ENCODE results near the gene FMNL1.
"Not testable (repeated sequence)": the region's sequence is repeated elsewhere in the genome, so short reads cannot be mapped to it uniquely, and the experiment has no call there.

The FMNL1 gene

DNA sequence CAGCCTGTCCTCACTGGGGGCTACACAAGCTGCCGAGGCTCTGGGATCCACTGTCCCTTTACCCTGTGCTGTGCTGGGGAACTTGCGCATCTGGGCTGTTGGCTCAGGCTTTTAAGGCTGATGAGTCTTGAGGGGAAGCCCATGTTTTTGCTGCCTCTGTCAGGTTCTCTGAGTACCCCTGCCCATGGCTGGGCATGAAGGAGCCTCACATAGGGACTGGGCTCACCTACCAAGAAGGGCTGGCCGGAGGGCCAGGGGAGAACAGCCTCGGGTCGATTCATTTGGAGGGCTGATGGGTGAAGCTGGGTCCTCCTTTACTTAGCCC lies 14.6 kb downstream of the FMNL1 start:
- DNase-seq, result no peak

DNA sequence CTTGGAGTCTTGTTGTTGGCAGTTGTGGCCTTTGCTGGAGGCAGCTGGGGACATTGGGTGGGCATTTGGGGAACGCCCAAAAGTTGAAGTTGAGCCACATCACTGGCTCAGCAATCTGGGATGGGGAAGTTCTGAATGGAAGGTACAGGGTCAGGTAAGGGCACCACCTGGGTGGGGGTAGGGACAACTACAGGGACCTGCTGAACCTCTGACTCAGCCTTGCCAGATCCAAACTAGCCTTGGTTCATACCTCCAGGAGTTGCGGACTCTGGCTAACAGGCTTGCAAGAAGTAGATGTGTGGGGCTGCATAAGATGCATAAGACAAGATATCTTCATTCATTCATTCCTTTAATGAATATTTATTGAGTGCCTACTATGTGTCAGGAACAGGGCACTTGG lies 16.0 kb downstream of the FMNL1 start:
- DNase-seq, result no peak

DNA sequence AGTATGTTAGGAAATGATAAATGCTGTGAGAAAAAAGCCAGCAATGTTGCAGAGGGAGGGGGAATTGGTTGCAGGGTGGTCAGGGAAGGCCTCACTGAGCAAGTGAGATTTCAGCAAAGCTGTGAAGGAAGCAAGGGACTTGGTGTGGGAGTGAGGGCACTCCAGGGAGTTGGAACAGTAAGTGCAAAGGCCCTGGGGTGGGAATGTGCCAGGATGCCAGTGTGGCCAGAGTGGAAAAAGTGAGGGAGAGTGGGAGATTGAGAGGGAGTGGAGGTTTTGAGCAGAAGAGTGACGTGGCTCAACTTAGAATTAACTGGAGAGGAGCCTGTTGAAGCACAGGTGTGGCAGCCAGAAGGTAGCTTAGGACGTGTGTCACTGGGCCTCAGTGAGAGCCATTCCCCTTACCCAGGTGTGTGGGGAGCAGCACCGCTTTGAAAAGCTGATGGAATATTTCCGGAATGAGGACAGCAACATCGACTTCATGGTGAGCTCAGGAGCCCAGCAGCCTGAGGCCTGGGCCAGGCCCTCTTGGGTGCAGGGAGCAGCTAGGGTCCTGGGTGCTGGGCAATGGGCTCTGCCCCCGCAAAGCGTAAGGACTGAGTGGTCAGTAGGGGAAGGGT lies 16.6 kb downstream of the FMNL1 start:
- no peak for DNase-seq

DNA sequence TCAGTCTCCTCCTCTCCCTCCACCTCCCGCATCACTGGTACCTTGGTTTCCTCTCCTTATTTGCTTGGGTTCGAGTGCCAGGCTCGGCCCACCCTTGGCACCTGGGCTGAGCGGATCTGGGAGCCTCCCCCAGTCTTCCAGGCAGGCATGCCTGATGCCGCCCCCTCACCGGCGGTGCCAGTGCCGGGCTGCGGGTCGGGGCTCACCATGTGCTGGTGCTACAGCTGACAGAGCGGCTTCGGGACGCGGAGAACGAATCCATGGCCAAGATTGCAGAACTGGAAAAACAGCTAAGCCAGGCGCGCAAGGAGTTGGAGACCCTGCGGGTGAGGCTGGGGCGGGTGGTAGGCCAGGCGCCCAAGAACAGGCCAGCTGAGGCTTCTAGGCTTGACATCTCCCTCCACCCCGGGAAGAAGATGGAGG lies 19.2 kb downstream of the FMNL1 start:
- DNase-seq, result no peak

DNA sequence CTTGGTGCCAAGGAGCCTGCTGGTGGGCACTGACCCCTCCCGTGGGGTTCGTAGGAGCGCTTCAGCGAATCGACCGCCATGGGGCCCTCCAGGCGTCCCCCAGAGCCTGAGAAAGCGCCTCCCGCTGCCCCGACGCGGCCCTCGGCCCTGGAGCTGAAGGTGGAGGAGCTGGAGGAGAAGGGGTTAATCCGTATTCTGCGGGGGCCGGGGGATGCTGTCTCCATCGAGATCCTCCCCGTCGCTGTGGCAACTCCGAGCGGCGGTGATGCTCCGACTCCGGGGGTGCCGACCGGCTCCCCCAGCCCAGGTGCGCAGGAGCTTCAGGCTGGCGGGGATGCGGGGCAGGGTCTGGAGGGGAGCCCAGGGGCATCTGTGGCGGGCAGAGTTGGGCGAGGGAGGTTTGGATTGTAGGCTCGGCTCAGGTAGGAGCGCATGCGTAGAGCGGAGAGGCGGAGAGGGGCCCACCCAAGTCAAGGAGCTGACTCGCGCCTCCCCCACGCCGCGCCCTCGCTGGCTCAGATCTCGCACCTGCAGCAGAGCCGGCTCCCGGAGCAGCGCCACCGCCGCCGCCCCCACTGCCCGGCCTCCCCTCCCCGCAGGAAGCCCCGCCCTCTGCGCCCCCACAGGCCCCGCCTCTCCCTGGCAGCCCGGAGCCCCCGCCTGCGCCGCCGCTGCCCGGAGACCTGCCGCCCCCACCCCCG lies 19.8 kb downstream of the FMNL1 start:
- DNase-seq, result no peak

DNA sequence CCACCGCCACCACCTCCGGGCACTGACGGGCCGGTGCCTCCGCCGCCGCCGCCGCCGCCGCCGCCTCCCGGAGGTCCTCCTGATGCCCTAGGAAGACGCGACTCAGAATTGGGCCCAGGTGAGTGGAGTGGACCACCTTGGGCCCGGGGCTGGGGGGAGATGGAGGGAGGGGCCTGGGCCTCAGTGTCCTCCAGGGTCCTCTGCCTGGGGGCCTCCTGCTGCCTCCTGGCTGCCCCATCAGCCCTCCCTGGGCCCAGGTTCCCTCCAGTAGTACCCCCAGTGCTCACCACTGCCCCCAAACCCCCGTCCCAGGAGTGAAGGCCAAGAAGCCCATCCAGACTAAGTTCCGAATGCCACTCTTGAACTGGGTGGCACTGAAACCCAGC lies 20.3 kb downstream of the FMNL1 start:
- no peak for DNase-seq

DNA sequence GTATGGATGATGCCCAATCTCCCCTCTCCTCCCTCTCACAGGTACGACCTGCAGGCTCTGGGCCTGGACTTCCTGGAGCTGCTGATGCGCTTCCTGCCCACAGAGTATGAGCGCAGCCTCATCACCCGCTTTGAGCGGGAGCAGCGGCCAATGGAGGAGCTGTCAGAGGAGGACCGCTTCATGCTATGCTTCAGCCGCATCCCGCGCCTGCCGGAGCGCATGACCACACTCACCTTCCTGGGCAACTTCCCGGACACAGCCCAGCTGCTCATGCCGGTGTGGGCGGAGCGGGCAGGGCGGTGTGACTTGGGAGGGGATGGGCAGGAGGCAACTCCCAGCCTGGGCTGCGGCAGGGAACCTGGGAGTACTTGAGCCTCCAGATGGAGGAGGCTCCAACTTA lies 22.1 kb downstream of the FMNL1 start:
- no peak for DNase-seq

DNA sequence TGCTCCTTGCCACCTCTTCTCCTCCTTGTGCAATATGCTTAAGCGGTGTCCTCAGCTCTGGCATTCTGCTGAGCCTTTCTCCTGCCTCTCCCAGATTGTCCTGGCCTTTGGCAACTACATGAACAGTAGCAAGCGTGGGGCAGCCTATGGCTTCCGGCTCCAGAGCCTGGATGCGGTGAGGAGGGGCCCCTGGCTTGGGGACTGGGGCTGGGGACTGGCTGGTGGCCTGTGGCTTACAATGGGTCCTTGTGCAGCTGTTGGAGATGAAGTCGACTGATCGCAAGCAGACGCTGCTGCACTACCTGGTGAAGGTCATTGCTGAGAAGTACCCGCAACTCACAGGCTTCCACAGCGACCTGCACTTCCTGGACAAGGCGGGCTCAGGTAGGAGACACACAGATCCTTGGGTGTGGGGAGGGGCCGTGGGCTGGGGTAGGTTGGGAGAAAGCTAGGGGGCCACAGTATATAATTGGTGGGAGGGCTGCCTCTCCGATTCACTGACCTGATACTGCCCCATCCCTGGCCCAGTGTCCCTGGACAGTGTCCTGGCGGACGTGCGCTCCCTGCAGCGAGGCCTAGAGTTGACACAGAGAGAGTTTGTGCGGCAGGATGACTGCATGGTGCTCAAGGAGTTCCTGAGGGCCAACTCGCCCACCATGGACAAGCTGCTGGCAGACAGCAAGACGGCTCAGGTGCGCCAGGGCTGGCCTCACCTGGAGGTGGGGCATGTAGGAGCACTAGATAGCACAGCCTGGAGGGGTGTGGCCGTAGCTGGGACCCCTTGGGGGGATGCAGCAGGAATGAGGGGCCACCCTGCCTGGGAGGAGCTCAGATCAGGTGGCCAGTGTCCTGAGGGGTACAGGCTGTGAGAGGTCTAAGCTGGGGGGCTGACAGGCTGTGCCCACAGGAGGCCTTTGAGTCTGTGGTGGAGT lies 23.3 kb downstream of the FMNL1 start:
- no peak for DNase-seq

DNA sequence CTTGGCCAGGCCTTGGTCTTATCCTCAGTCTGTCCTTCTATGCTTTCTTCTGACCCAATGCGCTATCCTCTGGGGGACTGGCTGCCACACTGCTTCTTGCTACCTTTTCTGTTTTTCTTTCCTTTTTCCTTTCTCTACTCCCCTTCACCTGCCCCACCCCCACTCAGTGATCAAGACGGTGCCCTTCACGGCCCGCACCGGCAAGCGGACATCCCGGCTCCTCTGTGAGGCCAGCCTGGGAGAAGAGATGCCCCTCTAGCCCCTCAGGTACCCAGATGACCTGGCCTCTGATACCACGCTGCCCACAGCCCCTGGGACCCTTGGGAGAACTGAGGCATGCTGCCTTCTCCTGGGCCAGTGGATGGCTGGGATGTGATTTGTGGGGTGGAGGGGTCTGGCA lies 24.7 kb downstream of the FMNL1 start:
- DNase-seq, result no peak

DNA sequence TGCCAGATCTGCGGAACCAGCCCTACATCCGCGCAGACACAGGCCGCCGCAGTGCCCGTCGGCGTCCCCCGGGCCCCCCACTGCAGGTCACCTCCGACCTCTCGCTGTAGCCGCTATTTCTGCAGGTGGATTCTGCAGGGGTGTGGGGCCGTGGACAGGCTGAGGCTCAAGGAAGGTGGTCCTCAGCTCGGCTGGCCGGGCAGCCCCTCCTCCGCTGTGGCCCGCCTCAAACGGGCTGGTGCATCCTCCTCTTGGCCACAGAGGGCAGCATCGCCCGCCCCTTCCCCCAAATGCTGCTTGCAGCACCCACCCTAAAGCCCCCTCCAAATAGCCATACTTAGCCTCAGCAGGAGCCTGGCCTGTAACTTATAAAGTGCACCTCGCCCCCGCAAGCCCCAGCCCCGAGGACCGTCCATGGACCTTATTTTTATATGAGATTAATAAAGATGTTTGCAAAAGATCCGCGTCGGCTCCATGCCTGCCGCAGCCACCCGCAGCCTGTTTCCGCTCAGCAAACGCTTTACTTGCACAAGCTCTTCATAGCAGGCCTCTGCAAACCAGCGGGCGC lies 25.3 kb downstream of the FMNL1 start:
- DNase-seq, result peak; percentile 53

DNA sequence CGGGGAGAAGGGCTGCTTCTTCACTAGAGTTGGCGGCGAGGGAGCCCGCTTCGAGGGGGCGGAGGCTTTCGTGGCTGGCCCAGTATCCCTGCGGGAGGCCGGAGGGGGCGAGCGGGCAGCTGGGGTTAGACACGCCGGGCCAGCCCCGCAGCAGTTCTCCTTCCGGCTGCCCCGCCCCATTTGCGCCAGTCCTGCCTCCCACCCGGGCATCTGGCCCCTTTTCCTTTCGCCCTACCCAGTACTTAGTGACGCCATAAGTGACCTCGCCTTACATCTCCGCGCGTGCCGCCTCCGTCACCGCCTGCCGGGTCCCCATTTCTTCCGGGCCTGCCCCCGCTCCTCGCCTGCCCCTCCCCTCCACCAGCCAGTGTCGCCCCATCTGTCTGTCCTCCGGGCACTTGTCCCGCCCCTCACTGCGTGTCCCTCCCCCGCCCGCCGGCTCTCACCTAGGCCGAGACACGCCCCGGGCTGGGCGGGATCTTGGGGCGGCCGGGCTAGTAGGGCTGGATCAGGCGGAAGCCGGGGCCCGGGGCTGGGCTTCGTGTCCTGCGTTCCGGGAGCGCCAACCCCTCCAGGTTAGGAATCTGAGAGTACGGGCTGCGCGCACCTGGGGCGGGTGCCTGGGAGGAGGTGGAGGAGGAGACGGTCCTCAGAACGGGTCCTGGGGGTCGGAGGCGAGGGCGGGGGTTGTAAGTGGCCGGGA lies 25.9 kb downstream of the FMNL1 start:
- peak; percentile 76 for DNase-seq

DNA sequence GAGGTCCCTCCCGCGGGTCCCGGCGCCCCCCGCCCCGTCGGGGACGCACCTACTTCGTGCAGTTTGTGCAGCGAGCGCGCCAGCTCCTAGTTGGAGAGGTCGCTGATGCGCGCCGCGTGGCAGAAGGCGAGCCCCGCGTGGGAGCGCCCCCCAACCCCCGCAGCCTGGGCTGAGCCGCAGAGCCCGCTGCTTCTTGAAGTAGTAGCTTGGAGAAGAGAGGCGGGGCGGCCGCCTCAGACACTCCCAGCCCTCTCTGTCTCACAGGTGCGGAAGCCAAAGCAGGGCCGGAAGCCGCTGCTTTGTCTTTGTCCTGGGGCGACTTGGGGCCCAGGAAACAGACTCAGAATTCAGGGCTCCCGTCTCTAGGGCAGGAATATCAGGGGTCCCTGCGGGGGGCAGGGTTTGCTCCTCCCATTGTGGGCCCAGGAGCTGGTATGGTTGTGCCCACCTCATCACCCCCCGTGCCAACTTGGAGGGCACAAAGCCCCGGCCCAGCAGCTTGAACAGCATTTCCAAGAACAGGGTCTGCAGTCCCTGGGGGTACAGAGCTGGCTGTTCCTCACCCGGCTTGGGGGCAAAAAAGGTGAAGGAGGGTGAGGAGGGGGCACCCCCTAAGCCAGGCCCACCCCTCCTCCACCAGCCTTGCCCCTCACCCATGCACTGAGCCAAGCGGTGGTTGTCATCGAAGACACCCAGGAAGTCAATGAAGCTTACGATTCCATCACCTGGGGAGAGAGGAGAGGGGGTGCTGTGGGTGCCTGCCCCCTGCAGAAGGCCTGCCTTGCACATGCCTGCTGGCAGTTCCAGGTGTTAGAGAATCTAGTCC lies 26.7 kb downstream of the FMNL1 start:
- DNase-seq, result no peak

DNA sequence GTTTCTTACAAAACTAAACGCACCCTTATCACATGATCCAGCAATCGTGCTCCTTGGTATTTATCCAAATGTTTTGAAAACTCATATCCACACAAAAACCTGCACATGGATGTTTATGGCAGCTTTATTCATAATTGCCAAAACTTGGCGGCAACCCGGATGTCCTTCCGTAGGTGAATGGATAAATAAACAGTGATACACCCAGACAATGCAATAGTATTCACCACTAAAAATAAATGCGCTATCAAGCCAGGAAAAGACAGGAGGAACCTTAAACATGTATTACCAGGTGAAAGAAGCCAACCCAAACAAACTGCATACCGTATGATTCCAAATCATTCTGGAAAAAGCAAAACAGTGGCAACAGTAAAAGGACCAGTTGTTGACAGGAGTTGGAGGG lies 30.2 kb downstream of the FMNL1 start:
- DNase-seq, result no peak

DNA sequence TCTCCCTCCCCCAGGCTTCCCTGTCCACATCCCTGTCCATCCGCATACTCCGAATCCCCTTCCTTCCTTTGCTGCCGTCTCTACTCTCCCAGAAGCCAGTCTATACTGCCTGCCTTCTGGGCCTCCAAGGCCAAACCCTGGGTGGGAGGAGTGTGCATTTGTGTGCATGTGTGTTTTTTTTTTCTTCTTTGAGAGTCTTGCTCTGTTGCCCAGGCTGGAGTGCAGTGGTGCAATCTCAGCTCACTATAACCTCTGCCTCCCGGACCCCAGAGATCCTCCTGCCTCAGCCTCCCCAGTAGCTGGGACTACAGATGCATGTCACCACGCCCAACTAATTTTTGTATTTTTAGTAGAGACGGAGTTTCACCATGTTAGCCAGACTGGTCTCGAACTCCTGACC lies 31.6 kb downstream of the FMNL1 start:
- not testable (repeated sequence) for DNase-seq

DNA sequence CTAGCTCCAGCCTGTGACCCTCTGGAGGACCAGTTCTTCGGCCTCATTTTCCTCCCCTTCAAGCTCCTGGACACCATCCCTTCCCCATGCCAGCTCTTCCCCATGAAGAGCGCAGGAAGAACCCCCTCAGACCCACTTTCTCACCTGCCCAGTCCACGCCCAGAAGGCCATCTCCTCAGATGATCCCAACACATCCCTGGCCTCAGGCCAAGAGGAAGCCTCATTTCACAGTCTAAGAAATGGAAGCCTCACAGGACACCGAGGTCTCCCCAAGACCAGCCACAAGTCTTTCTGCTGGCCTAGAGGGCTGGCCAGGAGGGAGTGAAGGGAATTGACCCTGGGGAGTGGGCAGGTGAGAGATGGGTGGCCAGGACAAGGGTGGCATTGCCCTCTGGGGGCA lies 32.2 kb downstream of the FMNL1 start:
- no peak for DNase-seq

DNA sequence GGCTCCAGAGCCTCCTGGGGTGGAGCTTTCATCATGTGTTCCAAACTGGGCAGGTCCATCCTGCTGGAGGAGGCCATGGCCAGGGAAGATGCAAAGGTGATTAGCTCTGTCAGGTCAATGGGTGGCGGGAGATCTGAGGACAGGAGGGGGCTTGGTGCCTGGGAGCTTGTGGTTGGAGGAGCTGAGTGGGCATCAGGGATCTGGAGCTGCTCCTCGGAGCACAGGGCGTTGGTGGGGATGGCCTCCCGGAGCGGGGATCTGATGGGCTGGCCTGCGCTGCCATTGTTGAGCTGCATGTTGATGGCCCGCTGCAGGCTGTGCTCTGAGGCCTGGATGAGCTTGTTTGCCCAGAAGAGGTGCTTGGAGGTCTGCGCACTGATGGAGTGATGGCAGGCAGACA lies 33.7 kb downstream of the FMNL1 start:
- DNase-seq, result no peak

DNA sequence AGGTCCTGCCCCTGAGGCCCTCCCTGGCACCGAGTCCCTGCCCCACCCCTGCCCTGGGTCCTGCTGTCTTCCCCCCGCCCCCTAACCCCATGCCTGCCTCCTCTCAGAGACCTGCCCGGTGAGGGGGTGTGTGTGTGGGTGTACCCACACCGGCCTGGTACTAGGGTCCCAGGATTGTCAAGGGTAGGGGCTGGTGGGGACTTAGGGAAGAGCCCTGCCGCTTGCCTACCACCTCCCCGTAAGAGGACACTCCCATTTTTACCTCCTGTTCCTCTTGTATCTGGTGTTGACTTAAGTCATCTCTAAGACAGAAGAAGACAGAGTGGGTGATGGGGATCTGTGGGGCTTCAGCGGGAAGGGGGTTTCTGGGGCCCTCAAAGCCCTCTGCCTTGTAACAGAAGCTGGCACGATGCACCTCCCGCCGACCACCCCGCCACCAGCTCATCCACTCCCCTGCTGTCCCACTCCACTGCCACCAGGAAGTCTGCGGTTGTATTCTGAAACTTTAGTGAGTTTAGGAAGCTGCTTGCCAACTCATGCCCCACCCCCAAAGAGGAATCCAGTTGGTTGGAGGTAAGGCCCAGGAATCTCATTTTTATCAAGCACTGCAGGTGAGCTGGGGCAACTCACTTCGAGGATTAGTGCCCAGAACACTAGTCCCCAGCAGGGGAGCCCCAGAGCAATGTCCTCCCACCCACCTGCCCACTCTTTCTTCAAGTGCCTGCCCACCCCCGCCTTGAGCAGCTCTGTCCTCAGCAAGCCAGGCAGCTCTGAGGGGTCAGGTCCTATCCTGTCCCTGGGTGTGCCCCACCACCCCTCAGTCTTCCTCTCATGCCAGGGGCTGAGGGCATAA lies 34.7 kb downstream of the FMNL1 start:
- DNase-seq, result no peak

DNA sequence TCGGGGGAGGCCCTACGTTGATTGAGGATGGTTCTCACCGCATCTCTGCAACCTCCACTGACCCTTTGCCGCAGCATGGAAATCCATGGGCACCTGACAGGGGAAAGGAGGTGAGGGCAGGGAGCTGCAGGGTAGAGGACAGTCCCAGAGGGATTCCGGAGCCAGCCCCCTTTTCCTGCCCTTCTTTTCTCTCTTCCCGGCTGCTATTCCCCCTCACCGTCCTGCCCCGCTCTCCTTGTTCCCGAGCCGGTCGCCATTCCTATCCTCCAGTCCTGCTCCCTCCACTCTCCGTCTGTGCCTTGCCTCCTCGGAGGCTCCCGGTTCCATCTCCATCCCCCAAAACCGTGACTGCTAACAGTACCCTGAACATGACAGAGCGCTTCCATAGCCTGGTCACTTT lies 35.4 kb downstream of the FMNL1 start:
- no peak for DNase-seq

DNA sequence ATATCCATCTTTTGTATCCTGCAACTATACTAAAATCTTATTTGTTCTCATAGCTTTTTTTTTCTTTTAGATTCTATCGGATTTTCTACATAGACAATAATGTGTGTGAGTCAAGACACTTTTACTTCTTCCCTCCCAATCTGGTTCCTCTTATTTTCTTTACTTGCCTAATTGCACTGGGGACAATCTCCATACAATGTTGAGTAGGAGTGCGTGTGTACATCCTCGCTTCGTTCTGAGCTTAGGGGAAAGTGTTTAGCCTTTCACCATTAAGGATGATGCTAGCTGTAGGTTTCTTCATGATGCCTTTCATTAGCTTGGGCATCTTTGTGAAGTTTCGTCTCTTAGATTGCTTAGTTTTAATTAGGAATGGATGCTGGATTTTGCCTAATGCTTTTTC lies 37.3 kb downstream of the FMNL1 start:
- DNase-seq, result no peak

DNA sequence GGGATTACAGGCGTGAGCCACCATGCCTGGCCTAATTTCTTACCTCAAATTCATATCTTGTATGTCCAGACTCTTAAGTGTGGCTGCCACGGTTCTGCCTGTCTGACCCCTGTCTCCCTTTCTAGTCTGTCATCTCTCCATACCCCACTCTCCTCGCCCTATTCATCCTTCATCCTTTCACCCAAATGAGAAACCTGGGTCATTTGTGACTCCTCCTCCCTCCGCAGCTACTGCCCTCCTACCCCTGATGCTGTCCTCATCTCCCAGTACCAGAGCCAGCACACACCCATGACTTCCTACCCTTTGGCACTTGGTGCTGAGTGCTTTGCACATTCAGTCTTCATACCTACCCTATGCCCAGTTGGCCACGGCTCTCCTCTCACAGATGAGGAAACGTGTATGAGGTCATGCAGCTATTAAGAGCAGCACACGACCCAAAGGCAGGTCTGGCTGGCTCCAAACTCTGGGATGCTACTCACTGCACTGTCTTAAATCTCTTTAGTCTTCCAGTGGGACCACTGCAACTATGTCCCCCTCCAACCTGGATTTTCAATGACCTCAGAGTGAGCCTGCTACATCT lies 38.6 kb downstream of the FMNL1 start:
- no peak for DNase-seq

All from NCI-H1694 (cell line).